ENCODE measurements around the gene LIPC. TPM values are rescaled to one million over a fixed set of nuclear protein-coding genes. Genes with fewer than 3 reads are reported as not detected.

The LIPC gene
- polyA plus RNA-seq, 2 of the 4 experiments (the other 2 are of a cell fraction) = 0.13 to 0.30 TPM

DNA sequence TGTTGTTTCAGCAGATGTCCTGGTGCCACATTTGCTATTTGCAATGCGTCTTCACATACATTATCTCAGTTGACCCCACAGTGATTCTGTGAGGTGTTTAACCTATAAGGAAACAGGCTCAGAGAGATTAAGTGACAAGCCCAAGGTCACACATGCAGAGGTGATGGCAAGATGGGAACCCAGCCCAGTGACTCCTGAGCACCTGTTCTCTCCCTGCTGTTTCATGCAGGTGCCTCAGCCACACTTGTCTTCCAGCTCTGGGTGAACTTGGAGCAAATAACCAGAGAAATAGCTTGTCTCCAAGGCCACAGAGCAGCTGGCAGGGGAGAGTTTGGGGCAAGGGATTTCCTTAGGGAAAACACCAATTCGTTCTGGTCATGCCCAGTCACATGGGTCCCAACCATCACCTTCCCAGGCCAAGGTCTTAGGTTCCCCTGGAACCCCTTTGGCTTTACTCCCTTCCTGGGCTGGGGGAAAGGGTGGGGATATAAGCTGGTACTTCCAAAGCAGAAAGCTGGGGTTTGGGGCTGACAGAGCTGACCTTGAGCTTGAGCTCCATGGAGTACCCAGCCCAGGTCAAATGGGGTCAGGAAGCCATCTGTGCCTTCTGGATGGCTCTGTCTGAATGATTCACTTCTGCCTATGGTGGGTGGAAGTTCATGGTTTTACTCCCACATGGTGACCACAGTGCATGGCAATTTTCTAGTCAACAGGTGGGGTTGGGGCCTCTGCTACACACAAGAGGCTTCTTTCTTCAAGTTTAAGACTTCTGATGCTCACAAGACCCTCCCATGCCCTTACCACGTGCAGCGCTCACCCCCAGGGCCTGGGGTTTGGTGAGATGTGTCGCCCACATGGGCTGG, 22.4 kb downstream of the LIPC start:
- DNase-seq (ENCODE audit: low read depth in 1 of 2, low spot score in 1 of 2) = no peak
- TF ChIP-seq FOSB (CRISPR knock-in tag; IDR thresholded peaks at IDR 0.05) (no peak), POLR2AphosphoS2 (conservative IDR thresholded peaks at IDR 0.05; ENCODE audit: low read length) (no peak), HDAC2 (IDR thresholded peaks at IDR 0.05) (no peak), MYC (IDR thresholded peaks at IDR 0.05; ENCODE audit: borderline replicate concordance, low read length) (no peak), ZNF302 (CRISPR knock-in tag; IDR thresholded peaks at IDR 0.05) (no peak), FOSL2 (IDR thresholded peaks at IDR 0.05) (no peak), FOSL2 (CRISPR knock-in tag; IDR thresholded peaks at IDR 0.05) (no peak), RNF2 (IDR thresholded peaks at IDR 0.05; ENCODE audit: borderline replicate concordance, low read depth) (no peak), NPAS2 (CRISPR knock-in tag; IDR thresholded peaks at IDR 0.05; ENCODE audit: borderline replicate concordance) (no peak), CHD4 (IDR thresholded peaks at IDR 0.05; ENCODE audit: borderline replicate concordance) (no peak), CEBPB (IDR thresholded peaks at IDR 0.05) (no peak), PHF8 (IDR thresholded peaks at IDR 0.05; ENCODE audit: borderline replicate concordance, low read depth) (no peak), SREBF2 (IDR thresholded peaks at IDR 0.05) (no peak), HEYL (CRISPR knock-in tag; IDR thresholded peaks at IDR 0.05) (no peak), POLR2A (IDR thresholded peaks at IDR 0.05; ENCODE audit: low read length) (no peak), NFE2L2 (conservative IDR thresholded peaks at IDR 0.05; ENCODE audit: low read length) (no peak)
- TF ChIP-seq, protein P1, sequence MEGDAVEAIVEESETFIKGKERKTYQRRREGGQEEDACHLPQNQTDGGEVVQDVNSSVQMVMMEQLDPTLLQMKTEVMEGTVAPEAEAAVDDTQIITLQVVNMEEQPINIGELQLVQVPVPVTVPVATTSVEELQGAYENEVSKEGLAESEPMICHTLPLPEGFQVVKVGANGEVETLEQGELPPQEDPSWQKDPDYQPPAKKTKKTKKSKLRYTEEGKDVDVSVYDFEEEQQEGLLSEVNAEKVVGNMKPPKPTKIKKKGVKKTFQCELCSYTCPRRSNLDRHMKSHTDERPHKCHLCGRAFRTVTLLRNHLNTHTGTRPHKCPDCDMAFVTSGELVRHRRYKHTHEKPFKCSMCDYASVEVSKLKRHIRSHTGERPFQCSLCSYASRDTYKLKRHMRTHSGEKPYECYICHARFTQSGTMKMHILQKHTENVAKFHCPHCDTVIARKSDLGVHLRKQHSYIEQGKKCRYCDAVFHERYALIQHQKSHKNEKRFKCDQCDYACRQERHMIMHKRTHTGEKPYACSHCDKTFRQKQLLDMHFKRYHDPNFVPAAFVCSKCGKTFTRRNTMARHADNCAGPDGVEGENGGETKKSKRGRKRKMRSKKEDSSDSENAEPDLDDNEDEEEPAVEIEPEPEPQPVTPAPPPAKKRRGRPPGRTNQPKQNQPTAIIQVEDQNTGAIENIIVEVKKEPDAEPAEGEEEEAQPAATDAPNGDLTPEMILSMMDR (IDR thresholded peaks at IDR 0.05) = no peak
- TF ChIP-seq, protein P2, sequence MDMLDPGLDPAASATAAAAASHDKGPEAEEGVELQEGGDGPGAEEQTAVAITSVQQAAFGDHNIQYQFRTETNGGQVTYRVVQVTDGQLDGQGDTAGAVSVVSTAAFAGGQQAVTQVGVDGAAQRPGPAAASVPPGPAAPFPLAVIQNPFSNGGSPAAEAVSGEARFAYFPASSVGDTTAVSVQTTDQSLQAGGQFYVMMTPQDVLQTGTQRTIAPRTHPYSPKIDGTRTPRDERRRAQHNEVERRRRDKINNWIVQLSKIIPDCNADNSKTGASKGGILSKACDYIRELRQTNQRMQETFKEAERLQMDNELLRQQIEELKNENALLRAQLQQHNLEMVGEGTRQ (IDR thresholded peaks at IDR 0.05) = no peak
- TF ChIP-seq, protein P3, sequence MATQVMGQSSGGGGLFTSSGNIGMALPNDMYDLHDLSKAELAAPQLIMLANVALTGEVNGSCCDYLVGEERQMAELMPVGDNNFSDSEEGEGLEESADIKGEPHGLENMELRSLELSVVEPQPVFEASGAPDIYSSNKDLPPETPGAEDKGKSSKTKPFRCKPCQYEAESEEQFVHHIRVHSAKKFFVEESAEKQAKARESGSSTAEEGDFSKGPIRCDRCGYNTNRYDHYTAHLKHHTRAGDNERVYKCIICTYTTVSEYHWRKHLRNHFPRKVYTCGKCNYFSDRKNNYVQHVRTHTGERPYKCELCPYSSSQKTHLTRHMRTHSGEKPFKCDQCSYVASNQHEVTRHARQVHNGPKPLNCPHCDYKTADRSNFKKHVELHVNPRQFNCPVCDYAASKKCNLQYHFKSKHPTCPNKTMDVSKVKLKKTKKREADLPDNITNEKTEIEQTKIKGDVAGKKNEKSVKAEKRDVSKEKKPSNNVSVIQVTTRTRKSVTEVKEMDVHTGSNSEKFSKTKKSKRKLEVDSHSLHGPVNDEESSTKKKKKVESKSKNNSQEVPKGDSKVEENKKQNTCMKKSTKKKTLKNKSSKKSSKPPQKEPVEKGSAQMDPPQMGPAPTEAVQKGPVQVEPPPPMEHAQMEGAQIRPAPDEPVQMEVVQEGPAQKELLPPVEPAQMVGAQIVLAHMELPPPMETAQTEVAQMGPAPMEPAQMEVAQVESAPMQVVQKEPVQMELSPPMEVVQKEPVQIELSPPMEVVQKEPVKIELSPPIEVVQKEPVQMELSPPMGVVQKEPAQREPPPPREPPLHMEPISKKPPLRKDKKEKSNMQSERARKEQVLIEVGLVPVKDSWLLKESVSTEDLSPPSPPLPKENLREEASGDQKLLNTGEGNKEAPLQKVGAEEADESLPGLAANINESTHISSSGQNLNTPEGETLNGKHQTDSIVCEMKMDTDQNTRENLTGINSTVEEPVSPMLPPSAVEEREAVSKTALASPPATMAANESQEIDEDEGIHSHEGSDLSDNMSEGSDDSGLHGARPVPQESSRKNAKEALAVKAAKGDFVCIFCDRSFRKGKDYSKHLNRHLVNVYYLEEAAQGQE (IDR thresholded peaks at IDR 0.05) = no peak
- TF ChIP-seq, protein P4, sequence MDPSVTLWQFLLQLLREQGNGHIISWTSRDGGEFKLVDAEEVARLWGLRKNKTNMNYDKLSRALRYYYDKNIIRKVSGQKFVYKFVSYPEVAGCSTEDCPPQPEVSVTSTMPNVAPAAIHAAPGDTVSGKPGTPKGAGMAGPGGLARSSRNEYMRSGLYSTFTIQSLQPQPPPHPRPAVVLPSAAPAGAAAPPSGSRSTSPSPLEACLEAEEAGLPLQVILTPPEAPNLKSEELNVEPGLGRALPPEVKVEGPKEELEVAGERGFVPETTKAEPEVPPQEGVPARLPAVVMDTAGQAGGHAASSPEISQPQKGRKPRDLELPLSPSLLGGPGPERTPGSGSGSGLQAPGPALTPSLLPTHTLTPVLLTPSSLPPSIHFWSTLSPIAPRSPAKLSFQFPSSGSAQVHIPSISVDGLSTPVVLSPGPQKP (IDR thresholded peaks at IDR 0.05; ENCODE audit: low read depth, low read length) = no peak
- Histone ChIP-seq H3K4me2 (no peak overlapping the region), H3K4me3 (no peak overlapping the region), H3K9me3 (no peaks in the 10 kb centered on the region), H3K4me1 (peaks cover 19% of the 10 kb centered on the region), H3K27ac (peak overlapping the region in 1 of 2 experiments; percentile 46; a peak in 3 of 6 replicates)
- no peak for ATAC-seq
- POLR2A ChIA-PET = interaction anchor here (1.2 kb wide), 1 partner anchor 63 kb away, joined by 3 read pairs; no protein-coding TSS in a partner anchor
- FAIRE-seq = no peak
- CTCF ChIA-PET = interaction anchor here (1.0 to 1.2 kb wide), 2 partner anchors 14 to 15 kb away, joined by 3 read pairs; no protein-coding TSS in a partner anchor
- WGBS (ENCODE audit: missing lambda C conversion rate) = 71% methylated on average over 5 of the region's 5 CpGs
